H9 (cell line): Measurements from ENCODE around the gene VDR. TPM values are rescaled to one million over a fixed set of nuclear protein-coding genes. Genes with fewer than 3 reads are reported as not detected.

ENCODE experiments used
- DNase-seq: peaks from one replicate; pipeline ENCODE4 v3.0.0-alpha.2; 2017
- H2AFZ ChIP-seq: one replicate; pipeline ENCODE4 v1.6.1; 2013; ENCODE audit warnings: mild to moderate bottlenecking, low read length, control low read depth, moderate library complexity
- H2AK5ac ChIP-seq: 2 replicates; pipeline ENCODE4 v1.6.1; 2013; ENCODE audit warnings: low read length, control low read depth, mixed read lengths; ENCODE audit not compliant: insufficient read length
- H2BK120ac ChIP-seq: one replicate; pipeline ENCODE4 v1.6.1; 2013; ENCODE audit warnings: low read depth, mild to moderate bottlenecking, low read length, control low read depth, inconsistent platforms; ENCODE audit not compliant: poor library complexity, severe bottlenecking
- H2BK12ac ChIP-seq: 2 replicates; pipeline ENCODE4 v1.6.1; 2013; ENCODE audit warnings: low read length, control low read depth, mixed read lengths, low read depth; ENCODE audit not compliant: insufficient read length
- H2BK15ac ChIP-seq: 2 replicates; pipeline ENCODE4 v1.6.1; 2013; ENCODE audit warnings: low read depth, low read length, control low read depth
- H2BK20ac ChIP-seq: one replicate; pipeline ENCODE4 v1.6.1; 2013; ENCODE audit warnings: low read depth, mild to moderate bottlenecking, low read length, control low read depth, inconsistent platforms; ENCODE audit not compliant: poor library complexity, severe bottlenecking
- H2BK5ac ChIP-seq: 2 replicates; pipeline ENCODE4 v1.6.1; 2013; ENCODE audit warnings: low read length, control low read depth, mixed read lengths; ENCODE audit not compliant: insufficient read length
- H3K14ac ChIP-seq: 2 replicates; pipeline ENCODE4 v1.6.1; 2013; ENCODE audit warnings: low read length, control low read depth; ENCODE audit not compliant: insufficient read depth
- H3K18ac ChIP-seq: 2 replicates; pipeline ENCODE4 v1.6.1; 2013; ENCODE audit warnings: low read depth, mild to moderate bottlenecking, mixed read lengths, low read length, control low read depth; ENCODE audit not compliant: insufficient read length
- H3K23ac ChIP-seq: 2 replicates; pipeline ENCODE4 v1.6.1; 2013; ENCODE audit warnings: low read length, control low read depth, mixed read lengths, low read depth; ENCODE audit not compliant: insufficient read length
- H3K23me2 ChIP-seq: 2 replicates; pipeline ENCODE4 v1.6.1; 2013; ENCODE audit warnings: low read depth, mild to moderate bottlenecking, mixed read lengths, low read length, control low read depth; ENCODE audit not compliant: insufficient read length, poor library complexity, severe bottlenecking
- H3K27ac ChIP-seq: 2 replicates; pipeline ENCODE4 v1.5.1; 2013; ENCODE audit warnings: low read length, control low read depth, mixed read lengths, low read depth; ENCODE audit not compliant: insufficient read length
- H3K27me3 ChIP-seq: 2 replicates; pipeline ENCODE4 v1.6.1; 2013; ENCODE audit warnings: low read length, control low read depth, inconsistent platforms; ENCODE audit not compliant: insufficient read depth
- H3K4ac ChIP-seq: 2 replicates; pipeline ENCODE4 v1.6.1; 2013; ENCODE audit warnings: low read depth, mild to moderate bottlenecking, control low read depth, inconsistent platforms, low read length, moderate library complexity
- H3K4me1 ChIP-seq: 2 replicates; pipeline ENCODE4 v1.6.1; 2013; ENCODE audit warnings: low read length, control low read depth, inconsistent platforms; ENCODE audit not compliant: insufficient read depth
- H3K4me2 ChIP-seq: 2 replicates; pipeline ENCODE4 v1.6.1; 2013; ENCODE audit warnings: low read length, control low read depth, mixed read lengths; ENCODE audit not compliant: insufficient read length, insufficient read depth
- H3K56ac ChIP-seq: 2 replicates; pipeline ENCODE4 v1.6.1; 2013; ENCODE audit warnings: low read depth, mild to moderate bottlenecking, mixed read lengths, low read length, control low read depth; ENCODE audit not compliant: insufficient read length
- H3K79me1 ChIP-seq: 2 replicates; pipeline ENCODE4 v1.6.1; 2013; ENCODE audit warnings: low read depth, mild to moderate bottlenecking, moderate library complexity, low read length, control low read depth, inconsistent platforms; ENCODE audit not compliant: insufficient read depth, poor library complexity, severe bottlenecking
- H3K79me2 ChIP-seq: 2 replicates; pipeline ENCODE4 v1.6.1; 2013; ENCODE audit warnings: low read length, control low read depth, inconsistent platforms; ENCODE audit not compliant: insufficient read depth
- H3K9ac ChIP-seq: 2 replicates; pipeline ENCODE4 v1.6.1; 2013; ENCODE audit warnings: low read length, control low read depth, mixed read lengths; ENCODE audit not compliant: insufficient read length; ENCODE audit errors: extremely low read depth
- H3K9me3 ChIP-seq: one replicate; pipeline ENCODE4 v1.6.1; 2013; ENCODE audit warnings: low read depth, low read length, inconsistent platforms; ENCODE audit not compliant: control insufficient read depth
- H3T11ph ChIP-seq: one replicate; pipeline ENCODE4 v1.6.1; 2013; ENCODE audit warnings: mild to moderate bottlenecking, low read length, control low read depth, inconsistent platforms
- H4K20me1 ChIP-seq: one replicate; pipeline ENCODE4 v1.6.1; 2013; ENCODE audit not compliant: control insufficient read depth, insufficient read length, insufficient read depth
- H4K5ac ChIP-seq: 2 replicates; pipeline ENCODE4 v1.6.1; 2013; ENCODE audit warnings: low read depth, mild to moderate bottlenecking, mixed read lengths, low read length, control low read depth; ENCODE audit not compliant: insufficient read length
- H4K8ac ChIP-seq: replicated peaks from 2 replicates; pipeline ENCODE4 v1.6.1; 2013; ENCODE audit warnings: low read length, control low read depth, mixed read lengths, low read depth; ENCODE audit not compliant: insufficient read length
- H4K91ac ChIP-seq: 2 replicates; pipeline ENCODE4 v1.6.1; 2013; ENCODE audit warnings: low read depth, mild to moderate bottlenecking, moderate library complexity, mixed read lengths, low read length, control low read depth; ENCODE audit not compliant: insufficient read length
- H3K27ac Mint-ChIP-seq, 3 experiments: 2 replicates in 2 of 3; 3 replicates in 1 of 3; pipeline ENCODE4 v1.8.0; 2020 to 2021; ENCODE audit warnings: mixed read lengths in 3 of 3, mild to moderate bottlenecking in 1 of 3, moderate library complexity in 1 of 3
- H3K27me3 Mint-ChIP-seq: 2 replicates; pipeline ENCODE4 v1.8.0; 2021; ENCODE audit warnings: low read depth, mild to moderate bottlenecking, moderate library complexity, mixed read lengths
- H3K36me3 Mint-ChIP-seq, 3 experiments: 2 replicates in 2 of 3; 3 replicates in 1 of 3; pipeline ENCODE4 v1.8.0; 2020 to 2021; ENCODE audit warnings: low read depth in 3 of 3, mixed read lengths in 3 of 3; ENCODE audit not compliant: insufficient read depth in 1 of 3
- H3K4me1 Mint-ChIP-seq, 2 experiments: 2 replicates each; pipeline ENCODE4 v1.8.0; 2020; ENCODE audit warnings: mixed read lengths in 2 of 2
- H3K4me3 Mint-ChIP-seq, 2 experiments: 2 replicates in 1 of 2; 3 replicates in 1 of 2; pipeline ENCODE4 v1.8.0; 2020 to 2021; ENCODE audit warnings: mild to moderate bottlenecking in 2 of 2, mixed read lengths in 2 of 2, moderate library complexity in 1 of 2
- H3K9me3 Mint-ChIP-seq, 2 experiments: 2 replicates in 1 of 2; 3 replicates in 1 of 2; pipeline ENCODE4 v1.8.0; 2020; ENCODE audit warnings: mild to moderate bottlenecking in 2 of 2, mixed read lengths in 2 of 2, moderate library complexity in 1 of 2
- CTCF ChIP-seq: fragments of 200-600 bp; sonication (generic); conservative IDR thresholded peaks from 3 replicates; pipeline ENCODE4 v1.8.0; 2021; ENCODE audit warnings: antibody characterized with exemption, mild to moderate bottlenecking
- WGBS: extraction: QIAGEN DNeasy Blood & Tissue Kit; methylation state at CpG from one replicate; pipeline ENCODE4 v1.1.7; 2013; ENCODE audit warnings: missing lambda C conversion rate, low lambda C conversion rate, mixed read lengths; ENCODE audit not compliant: insufficient read length; ENCODE audit errors: extremely low coverage; 5-methylcytosine and 5-hydroxymethylcytosine counted together
- total RNA-seq: library from RNA; stranded (reverse); gene quantifications from 2 replicates; pipeline ENCODE4 v1.2.1, GENCODE V29; 2021

VDR gene
- total RNA-seq, 1 experiment from 2014 or later, result 0.61 TPM

- H4K91ac ChIP-seq, result no peak overlapping the region
- no peak overlapping the region for H4K8ac ChIP-seq
- no peaks in the 10 kb centered on the region for H3K79me2 ChIP-seq
- H3K56ac ChIP-seq, result no peak overlapping the region
- H3K23ac ChIP-seq, result no peak overlapping the region
- H3K9ac ChIP-seq, result no peak overlapping the region
- H3K18ac ChIP-seq, result no peak overlapping the region
- H3K23me2 ChIP-seq, result peaks cover 1% of the 10 kb centered on the region
- no peak overlapping the region for H2AFZ ChIP-seq
- TF ChIP-seq CTCF, result no peak
- Mint-ChIP-seq H3K9me3 (no peaks in the 10 kb centered on the region), H3K36me3 (no peaks in the 10 kb centered on the region), H3K27ac (no peak overlapping the region), H3K4me1 (peaks cover 20 to 24% of the 10 kb centered on the region in 2 experiments), H3K27me3 (peaks cover 89% of the 10 kb centered on the region), H3K4me3 (no peak overlapping the region)
- H2BK12ac ChIP-seq, result no peak overlapping the region
- H4K5ac ChIP-seq, result no peak overlapping the region
- DNase-seq, result no peak
- no peak overlapping the region for H3K4me2 ChIP-seq
- no peak overlapping the region for H3T11ph ChIP-seq
- peaks cover 5% of the 10 kb centered on the region for H3K4me1 ChIP-seq
- no peak overlapping the region for H2AK5ac ChIP-seq
- no peak overlapping the region for H3K4ac ChIP-seq
- H2BK15ac ChIP-seq, result no peak overlapping the region
- H2BK20ac ChIP-seq, result no peak overlapping the region
- no peak overlapping the region for H2BK5ac ChIP-seq
- peaks cover 13% of the 10 kb centered on the region; the same call in 1 of the 2 replicates for H3K27me3 ChIP-seq
- H3K14ac ChIP-seq, result no peak overlapping the region
- H3K27ac ChIP-seq, result no peak overlapping the region
- H3K79me1 ChIP-seq, result no peaks in the 10 kb centered on the region
- no peaks in the 10 kb centered on the region for H3K9me3 ChIP-seq
- no CpG with 5 or more reads among the region's 5 CpGs for WGBS
- no peak overlapping the region for H2BK120ac ChIP-seq
- no peaks in the 10 kb centered on the region for H4K20me1 ChIP-seq
Measured at GRCh38 chr12:47899466-47899865, 5.3 kb downstream of the VDR start.
